MCF 10A (cell line): ENCODE data around the gene RNASE9. TPM values are rescaled to one million over a fixed set of nuclear protein-coding genes. Genes with fewer than 3 reads are reported as not detected.
"Not testable (repeated sequence)": the region's sequence is repeated elsewhere in the genome, so short reads cannot be mapped to it uniquely, and the experiment has no call there.

ENCODE experiments used
- BruUV-seq: library from RNA; stranded (reverse); fragments of 400-500 nt; replicated peaks from 2 replicates; lab custom pipeline; 2021; lab: Mats Ljungman, UMichigan
- CTCF ChIA-PET: fragments of 300-600 bp; sonication (Branson Sonifier 250); formaldehyde crosslinking; extraction: SDS; loops from one replicate; lab custom pipeline; 2021; ENCODE audit warnings: antibody characterized with exemption, inconsistent platforms; lab: Yijun Ruan, JAX
- POLR2A ChIA-PET: fragments of 300-600, 350-650 bp; sonication (Branson Sonifier 250); formaldehyde crosslinking; extraction: SDS; loops from one replicate; lab custom pipeline; 2020; ENCODE audit warnings: antibody characterized with exemption, inconsistent platforms; lab: Yijun Ruan, JAX
- DNase-seq: peaks from one replicate; pipeline ENCODE4 v3.0.0-alpha.2; 2018; ENCODE audit not compliant: unreplicated experiment
- H3K27ac Mint-ChIP-seq: one replicate; pipeline ENCODE4 v1.8.0; 2022; ENCODE audit warnings: mild to moderate bottlenecking, low read depth, mixed read lengths; ENCODE audit not compliant: unreplicated experiment
- H3K27me3 Mint-ChIP-seq: one replicate; pipeline ENCODE4 v1.8.0; 2022; ENCODE audit warnings: mixed read lengths; ENCODE audit not compliant: insufficient read depth, unreplicated experiment
- H3K36me3 Mint-ChIP-seq: one replicate; pipeline ENCODE4 v1.8.0; 2022; ENCODE audit warnings: mild to moderate bottlenecking, moderate library complexity, mixed read lengths; ENCODE audit not compliant: insufficient read depth, unreplicated experiment
- H3K4me1 Mint-ChIP-seq: one replicate; pipeline ENCODE4 v1.8.0; 2022; ENCODE audit warnings: mixed read lengths; ENCODE audit not compliant: insufficient read depth, unreplicated experiment
- H3K4me3 Mint-ChIP-seq: one replicate; pipeline ENCODE4 v1.8.0; 2022; ENCODE audit warnings: mild to moderate bottlenecking, moderate library complexity, mixed read lengths; ENCODE audit not compliant: unreplicated experiment
- H3K9me3 Mint-ChIP-seq: one replicate; pipeline ENCODE4 v1.8.0; 2022; ENCODE audit warnings: mixed read lengths; ENCODE audit not compliant: unreplicated experiment
- intact Hi-C: fragments of 100-400 bp; cut with micrococcal nuclease; formaldehyde crosslinking; loops from 2 replicates; pipeline ENCODE4 v1.14.1; 2022
- total RNA-seq: library from RNA; stranded (reverse); gene quantifications from 2 replicates; pipeline ENCODE4 v1.2.3, GENCODE V29; 2022
- TF ChIP-seq, protein P1 (sequence below): fragments of 200-600 bp; IDR thresholded peaks from one replicate; pipeline ENCODE4 v1.8.0; 2022; ENCODE audit warnings: antibody characterized with exemption, mild to moderate bottlenecking; ENCODE audit not compliant: unreplicated experiment

RNASE9 gene
- total RNA-seq, 1 experiment from 2014 or later: not detected

GRCh38 chr14:20601522-20601921 is 40.7 kb upstream of the RNASE9 start:
- DNase-seq: no peak
- Mint-ChIP-seq H3K9me3 (no peaks in the 10 kb centered on the region), H3K4me1 (peaks cover under 1% of the 10 kb centered on the region), H3K36me3 (no peaks in the 10 kb centered on the region), H3K27me3 (no peaks in the 10 kb centered on the region), H3K27ac (no peak overlapping the region), H3K4me3 (no peak overlapping the region)
- TF ChIP-seq, protein P1, sequence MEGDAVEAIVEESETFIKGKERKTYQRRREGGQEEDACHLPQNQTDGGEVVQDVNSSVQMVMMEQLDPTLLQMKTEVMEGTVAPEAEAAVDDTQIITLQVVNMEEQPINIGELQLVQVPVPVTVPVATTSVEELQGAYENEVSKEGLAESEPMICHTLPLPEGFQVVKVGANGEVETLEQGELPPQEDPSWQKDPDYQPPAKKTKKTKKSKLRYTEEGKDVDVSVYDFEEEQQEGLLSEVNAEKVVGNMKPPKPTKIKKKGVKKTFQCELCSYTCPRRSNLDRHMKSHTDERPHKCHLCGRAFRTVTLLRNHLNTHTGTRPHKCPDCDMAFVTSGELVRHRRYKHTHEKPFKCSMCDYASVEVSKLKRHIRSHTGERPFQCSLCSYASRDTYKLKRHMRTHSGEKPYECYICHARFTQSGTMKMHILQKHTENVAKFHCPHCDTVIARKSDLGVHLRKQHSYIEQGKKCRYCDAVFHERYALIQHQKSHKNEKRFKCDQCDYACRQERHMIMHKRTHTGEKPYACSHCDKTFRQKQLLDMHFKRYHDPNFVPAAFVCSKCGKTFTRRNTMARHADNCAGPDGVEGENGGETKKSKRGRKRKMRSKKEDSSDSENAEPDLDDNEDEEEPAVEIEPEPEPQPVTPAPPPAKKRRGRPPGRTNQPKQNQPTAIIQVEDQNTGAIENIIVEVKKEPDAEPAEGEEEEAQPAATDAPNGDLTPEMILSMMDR: no peak
- ChIA-PET CTCF (interaction anchor here (1.0 to 2.4 kb wide), 2 partner anchors 7 to 90 kb away, joined by 3 to 8 read pairs; no protein-coding TSS in a partner anchor), POLR2A (no interaction called here)
- no TSS peak for BruUV-seq
- intact Hi-C loops: no loop called here

GRCh38 chr14:20597108-20597507 is 36.3 kb upstream of the RNASE9 start:
- Mint-ChIP-seq H3K27me3 (no peaks in the 10 kb centered on the region), H3K4me3 (no peak overlapping the region), H3K27ac (no peak overlapping the region), H3K4me1 (no peaks in the 10 kb centered on the region), H3K9me3 (no peaks in the 10 kb centered on the region), H3K36me3 (no peaks in the 10 kb centered on the region)
- TF ChIP-seq, protein P1: no peak
- DNase-seq: no peak
- ChIA-PET CTCF (interaction anchor here (0.6 to 2.2 kb wide), 5 partner anchors 9 to 259 kb away, joined by 3 to 16 read pairs (median 5); no protein-coding TSS in a partner anchor), POLR2A (no interaction called here)
- BruUV-seq: no TSS peak
- intact Hi-C loops: no loop called here

DNA sequence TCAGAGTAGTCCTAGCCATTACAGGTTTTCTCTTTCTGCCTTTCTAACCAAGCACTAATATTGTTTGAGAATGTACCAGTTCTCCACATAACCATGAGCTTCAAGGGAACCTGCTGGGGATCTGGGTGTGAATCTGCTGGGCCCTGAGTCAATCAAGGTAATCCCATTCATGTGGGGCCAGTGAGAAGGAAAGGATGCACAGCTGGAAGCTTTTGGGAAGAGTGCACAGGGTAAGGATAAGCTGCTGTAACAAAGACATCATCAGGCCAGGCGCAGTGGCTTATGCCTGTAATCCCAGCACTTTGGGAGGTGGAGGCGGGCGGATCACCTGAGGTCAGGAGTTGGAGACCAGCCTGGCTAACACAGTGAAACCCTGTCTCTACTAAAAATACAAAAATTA is 34.9 kb upstream of the RNASE9 start:
- H3K27me3 Mint-ChIP-seq, DNase-seq, intact Hi-C loops, H3K4me1 Mint-ChIP-seq, H3K36me3 Mint-ChIP-seq, H3K4me3 Mint-ChIP-seq, H3K9me3 Mint-ChIP-seq, BruUV-seq, POLR2A ChIA-PET, H3K27ac Mint-ChIP-seq: not testable (repeated sequence)
- CTCF ChIA-PET: interaction anchor here (0.7 kb wide), 1 partner anchor 39 kb away, joined by 3 read pairs; no protein-coding TSS in a partner anchor

GRCh38 chr14:20592574-20592973 is 31.7 kb upstream of the RNASE9 start:
- no peak for DNase-seq
- TF ChIP-seq, protein P1: no peak
- BruUV-seq: no TSS peak
- Mint-ChIP-seq H3K27me3 (peaks cover 6% of the 10 kb centered on the region), H3K4me1 (no peaks in the 10 kb centered on the region), H3K27ac (no peak overlapping the region), H3K36me3 (no peaks in the 10 kb centered on the region), H3K4me3 (no peak overlapping the region), H3K9me3 (no peaks in the 10 kb centered on the region)
- POLR2A ChIA-PET: interaction anchor here (0.7 kb wide), 1 partner anchor 16 kb away, joined by 5 read pairs; no protein-coding TSS in a partner anchor
- intact Hi-C loops: no loop called here
- CTCF ChIA-PET: interaction anchor here (0.7 kb wide), 1 partner anchor 458 kb away, joined by 3 read pairs; no protein-coding TSS in a partner anchor
